ENCODE measurements around the gene CENPM.
A peak's percentile ranks its signal among the peaks of the same experiment; 100 is the strongest.
"Not testable (repeated sequence)": the region's sequence is repeated elsewhere in the genome, so short reads cannot be mapped to it uniquely, and the experiment has no call there.

Gene CENPM

DNA sequence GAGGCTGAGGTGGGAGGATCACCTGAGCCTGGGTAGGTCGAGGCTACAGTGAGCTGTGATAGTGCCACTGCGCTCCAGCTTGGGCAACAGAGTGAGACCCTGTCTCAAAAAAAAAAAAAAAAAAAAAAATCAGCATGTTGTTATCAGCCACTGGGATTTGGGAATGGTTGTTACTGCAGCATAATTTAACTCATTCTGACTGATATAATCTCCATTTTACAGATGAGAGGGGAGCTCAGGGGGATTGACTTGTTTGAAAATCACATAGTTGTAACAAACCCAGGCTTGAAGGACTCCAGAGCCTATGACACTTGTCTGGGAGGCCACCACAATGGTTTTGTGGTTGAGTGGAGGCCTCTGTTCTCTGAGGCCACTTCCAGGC, 19.3 kb upstream of the CENPM start:
- no peak for DNase-seq

DNA sequence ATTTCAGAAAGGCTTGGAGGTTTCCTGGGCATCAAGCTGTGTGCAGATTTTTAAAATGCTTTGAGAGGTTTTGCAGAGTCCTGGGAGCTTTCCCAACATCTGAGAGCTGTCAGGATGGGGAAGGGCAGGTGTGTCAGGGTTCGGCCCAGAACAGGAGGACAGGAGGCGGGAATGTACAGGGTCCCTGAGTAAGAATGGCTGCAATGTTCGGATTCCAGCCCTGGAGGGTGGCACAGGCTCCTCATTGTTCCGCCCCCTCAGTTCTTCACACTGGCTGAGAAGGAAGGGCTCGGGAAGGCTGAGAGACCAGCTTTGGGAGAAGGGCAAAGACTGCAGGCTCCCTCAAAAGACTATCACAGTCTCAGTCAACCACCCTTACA, 17.1 kb upstream of the CENPM start:
- DNase-seq = no peak

DNA sequence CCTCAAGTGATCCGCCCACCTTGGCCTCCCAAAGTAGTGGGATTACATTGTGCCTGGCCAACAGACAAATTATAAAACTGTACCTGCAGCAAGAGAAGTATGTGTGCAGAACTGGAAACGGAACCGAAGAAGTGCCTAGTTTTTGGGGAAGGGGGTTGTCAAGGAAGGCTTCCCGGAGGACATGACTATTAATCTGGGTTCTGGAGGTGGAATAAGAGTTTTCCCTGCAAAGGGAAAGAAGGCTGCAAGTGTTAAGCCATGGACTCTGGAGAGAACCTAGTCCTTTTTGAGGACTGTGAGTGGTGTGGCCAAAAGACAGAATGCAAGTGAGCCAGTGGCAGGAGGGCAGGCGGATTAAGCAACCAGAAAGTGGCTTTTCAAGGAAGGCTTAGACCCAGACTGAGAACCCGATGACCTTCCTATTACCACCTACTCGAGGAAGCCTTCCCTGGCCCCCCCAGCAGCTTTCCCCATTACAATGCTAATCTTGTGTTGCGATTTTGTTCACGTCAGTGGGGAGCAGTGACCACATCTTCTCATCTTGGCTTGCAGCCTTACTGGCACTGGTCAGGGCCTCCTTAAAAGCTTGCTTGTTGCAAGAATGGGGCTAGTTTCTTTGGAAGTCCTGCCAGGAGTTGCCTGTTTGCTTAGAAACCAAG, 16.6 kb upstream of the CENPM start:
- DNase-seq = no peak

DNA sequence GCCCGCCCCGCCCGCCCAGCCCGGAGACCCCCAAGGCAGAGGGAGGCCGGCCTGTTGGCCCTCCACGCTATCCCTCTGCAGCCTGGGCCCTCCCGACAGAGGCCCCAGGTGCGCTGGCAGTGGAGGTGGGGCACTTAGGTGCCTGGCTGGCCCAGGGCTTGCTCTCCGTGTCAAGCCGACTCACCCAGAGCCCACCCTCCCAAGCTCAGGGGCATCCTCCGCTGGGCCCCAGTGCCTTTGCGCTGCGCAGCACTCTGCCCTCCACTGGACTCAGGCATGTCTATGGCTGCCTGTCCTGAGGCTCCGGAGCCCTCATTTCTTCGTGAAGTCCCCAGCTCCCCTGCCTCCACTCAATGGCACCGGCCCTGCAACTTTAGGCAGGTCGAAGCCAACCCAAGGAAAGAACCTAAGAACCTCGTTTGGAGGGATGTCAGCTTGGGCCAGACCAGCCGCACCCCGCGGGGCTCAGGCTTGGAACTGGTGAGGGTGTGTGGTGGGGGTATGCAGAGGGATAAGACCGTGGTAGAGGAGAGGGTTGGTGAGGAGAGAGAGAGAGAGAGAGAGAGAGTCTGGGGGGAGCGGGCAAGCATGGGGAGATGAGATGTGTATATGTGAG, 11.1 kb upstream of the CENPM start:
- no peak for DNase-seq

DNA sequence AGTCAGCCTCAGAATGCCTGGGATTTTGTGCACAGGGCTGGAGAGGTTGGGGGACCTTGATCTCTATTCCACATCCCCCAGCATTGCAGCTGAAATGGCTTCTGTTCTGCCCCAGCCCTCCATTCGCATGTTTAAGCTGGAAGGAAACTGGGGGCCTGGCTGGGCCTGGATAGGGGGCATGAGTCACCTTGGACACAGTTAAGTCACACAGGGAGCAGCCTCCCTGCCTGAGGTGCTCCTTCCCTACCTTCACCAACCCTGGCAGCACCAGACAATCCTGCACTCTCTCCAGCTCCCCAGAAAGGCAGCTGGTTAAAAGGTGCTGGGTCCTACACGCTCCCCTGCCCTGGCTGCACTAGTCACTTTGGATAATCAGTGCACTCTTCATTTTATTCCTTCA, 5.8 kb upstream of the CENPM start:
- no peak for DNase-seq

DNA sequence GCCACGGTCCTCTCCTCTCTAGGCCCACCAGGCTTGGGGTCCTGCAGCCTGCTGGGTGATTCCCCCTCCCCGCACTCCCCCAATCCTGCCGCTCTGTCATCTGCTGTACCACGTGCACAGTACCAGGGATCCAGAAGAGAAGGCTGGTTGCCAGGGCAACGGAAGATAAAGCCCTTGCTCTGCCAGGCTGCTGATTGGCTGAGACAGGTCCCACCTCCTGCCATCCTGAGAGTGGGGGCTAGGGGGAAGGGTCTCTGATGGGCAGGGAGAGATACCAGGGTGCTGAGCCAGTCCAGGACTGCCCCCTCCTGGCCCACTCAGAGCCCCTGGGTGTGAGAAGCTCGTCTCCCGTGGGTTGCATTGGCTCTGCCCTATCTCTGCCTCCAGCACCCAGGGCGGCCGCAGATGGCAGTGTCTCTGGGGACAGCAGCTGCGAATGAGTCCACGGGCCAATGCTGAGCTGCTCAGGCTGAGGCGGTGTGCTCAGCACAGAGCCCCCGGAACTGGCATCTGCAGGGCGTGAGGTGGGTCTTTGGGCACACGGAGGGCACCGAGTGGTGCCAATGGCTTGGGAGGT, 5.0 kb upstream of the CENPM start, which contains the start of gene SMIM45:
Gene SMIM45, plus strand, starts transcription at position 253 of the 577 bp plus-strand sequence.
- no peak for DNase-seq

DNA sequence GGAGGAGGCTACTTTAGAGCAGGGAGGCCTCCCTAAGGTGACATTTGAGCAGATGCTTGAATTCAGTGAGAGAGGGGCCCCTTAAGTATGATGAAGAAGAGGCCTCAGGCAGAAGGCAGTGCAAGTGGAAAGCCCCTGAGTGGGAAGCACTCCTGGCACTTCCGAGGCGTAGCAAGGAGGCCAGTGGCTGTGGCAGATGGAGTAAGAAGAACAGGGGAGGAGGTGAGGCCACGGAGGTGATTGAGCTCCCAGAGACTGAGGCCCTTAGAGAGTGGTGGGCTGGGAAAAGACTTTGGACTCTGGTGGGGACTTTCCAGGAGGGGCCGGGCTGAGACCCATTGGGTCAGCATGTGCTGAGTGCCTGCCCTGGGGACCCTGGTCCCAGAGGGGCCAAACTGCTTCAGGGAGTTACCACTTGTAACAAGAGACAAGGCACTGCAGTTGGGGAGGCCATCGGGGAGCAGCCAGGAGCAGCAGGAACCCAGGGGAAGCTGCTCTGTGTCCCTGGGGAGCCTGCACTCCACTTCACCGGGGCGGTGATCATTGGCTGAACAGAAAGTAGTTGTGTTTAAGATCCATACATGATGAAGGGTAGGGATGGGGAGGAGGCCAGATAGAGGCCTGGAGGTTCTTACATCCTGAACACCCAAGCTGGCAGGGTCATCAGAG, 2.5 kb upstream of the CENPM start:
- DNase-seq = no peak

DNA sequence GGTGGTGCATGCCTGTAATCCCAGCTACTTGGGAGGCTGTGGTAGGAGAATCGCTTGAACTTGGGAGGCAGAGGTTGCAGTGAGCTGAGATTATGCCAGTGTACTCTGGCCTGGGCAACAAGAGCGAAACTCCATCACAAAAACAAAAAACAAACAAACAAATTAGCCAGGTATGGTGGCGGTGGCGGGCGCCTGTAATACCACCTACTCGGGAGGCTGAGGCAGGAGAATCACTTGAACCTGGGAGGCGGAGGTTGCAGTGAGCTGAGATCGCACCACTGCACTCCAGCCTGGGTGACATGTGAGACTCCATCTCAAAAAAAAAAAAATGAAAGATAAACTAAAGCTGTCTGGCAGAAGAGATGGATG, 2.0 kb upstream of the CENPM start:
- DNase-seq = not testable (repeated sequence)

DNA sequence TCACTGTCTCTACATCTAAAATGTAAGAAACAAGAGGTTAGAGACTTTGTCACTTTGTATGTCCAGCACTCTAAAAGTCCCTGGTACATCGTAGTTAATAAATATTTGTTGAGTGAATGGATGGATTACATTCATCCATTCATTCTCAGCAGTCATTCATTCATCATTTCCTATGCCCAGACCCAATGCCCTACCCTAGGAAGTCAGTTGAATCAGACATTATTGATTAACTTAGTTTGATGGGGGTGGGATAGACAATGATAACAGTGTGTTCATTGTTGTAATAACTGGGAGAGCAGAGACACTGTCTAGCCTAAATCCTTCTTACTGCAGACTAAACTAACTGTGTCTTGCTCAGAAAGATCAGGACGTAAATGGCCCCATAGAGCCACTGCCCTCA, 1.2 kb upstream of the CENPM start:
- no peak for DNase-seq

DNA sequence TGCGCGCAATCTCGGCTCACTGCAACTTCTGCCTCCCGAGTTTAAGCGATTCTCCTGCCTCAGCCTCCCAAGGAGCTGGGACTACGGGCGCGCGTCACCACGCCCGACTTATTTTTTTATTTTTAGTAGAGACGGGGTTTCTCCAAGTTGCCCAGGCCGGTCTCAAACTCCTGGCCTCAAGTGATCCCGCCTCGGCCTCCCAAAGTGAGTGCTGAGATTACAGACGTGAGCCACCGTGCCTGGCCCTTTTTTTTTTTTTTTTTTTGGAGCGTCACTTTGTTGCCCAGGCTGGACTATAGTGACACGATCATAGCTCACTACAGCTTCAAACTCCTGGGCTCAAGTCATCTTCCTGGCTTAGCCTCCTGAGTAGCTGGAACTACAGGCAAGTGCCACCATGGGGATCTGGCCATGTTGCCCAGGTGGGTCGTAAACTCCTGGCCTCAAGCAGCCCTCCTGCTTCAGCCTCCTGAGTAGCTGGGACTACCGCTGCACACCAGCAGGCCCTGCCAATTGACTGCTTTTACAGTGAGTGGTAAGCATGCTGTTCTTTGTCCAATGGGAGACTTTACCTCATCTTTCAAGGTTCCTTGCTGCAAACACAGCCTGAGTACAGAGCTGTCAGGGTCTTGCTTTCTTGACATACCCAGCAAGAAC, 600 bp upstream of the CENPM start:
- DNase-seq = no peak

DNA sequence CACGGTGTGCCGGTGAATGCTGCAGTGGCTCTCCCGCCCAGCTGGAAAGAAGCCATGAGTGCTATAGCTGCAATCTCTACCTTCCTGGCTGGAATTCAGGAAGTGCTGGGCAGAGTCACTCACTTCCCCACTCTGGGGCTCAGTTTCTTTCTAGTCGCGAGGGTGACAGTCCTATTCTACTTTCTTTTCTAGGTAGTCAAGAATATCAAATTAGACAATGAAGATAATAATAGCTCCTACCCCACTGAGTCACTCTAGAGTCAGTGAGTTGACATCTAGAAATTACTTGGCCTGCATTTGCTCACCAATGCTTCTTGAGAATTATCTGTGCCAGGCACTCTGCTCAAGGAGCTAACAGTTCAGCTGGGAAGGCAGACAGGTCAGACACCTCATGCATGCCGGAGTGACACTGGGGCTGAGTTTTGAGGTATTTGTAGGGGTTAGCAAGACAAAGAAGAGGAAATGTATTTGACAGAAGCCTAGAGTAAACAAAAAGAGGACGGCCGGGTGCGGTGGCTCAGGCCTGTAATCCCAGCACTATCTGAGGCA, 3.2 kb downstream of the CENPM start:
- no peak for DNase-seq

DNA sequence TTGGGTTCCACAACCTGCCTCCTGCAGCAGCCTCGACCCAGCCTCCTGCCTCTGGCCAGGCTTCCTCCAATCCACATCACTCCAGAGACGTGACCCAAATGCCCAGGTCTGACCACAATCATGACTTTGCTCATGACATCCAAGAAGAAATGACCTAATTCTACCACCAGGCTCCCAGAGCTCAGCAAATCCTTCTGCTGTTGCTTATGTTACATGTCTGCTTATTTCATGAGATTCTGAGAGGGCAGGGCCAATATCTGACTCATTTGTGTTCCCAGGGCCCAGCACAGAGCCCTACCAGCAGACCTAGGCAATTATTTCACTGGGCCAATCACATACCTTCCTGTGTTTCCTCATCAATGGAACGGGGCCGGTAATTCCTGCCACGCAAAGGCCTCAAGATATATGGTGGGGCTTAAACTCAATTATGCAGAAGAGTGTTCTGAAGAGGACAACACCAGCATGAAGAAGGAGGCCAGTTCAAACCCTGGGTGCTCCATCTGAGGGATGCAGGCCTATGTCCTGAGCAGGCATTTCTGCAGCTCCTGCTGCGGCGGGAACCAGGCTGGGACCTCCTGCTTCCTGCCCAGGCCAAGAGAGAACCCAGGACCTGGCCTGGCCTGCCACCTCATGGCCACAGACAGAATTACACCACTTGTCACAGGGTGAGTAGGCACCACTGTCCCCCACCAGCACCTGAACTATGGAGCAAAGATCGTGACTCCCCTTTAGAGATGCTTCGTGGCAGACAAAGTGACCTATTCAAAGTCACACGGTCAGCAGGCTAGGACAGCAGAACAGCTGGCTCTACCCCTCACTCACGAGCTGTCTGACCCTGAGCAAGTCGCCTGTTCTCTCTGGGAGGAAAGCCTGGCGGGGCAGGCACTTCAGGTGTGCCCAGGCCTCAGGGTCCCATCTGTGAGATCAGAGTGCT, 5.9 kb downstream of the CENPM start:
- DNase-seq = peak; percentile 89

DNA sequence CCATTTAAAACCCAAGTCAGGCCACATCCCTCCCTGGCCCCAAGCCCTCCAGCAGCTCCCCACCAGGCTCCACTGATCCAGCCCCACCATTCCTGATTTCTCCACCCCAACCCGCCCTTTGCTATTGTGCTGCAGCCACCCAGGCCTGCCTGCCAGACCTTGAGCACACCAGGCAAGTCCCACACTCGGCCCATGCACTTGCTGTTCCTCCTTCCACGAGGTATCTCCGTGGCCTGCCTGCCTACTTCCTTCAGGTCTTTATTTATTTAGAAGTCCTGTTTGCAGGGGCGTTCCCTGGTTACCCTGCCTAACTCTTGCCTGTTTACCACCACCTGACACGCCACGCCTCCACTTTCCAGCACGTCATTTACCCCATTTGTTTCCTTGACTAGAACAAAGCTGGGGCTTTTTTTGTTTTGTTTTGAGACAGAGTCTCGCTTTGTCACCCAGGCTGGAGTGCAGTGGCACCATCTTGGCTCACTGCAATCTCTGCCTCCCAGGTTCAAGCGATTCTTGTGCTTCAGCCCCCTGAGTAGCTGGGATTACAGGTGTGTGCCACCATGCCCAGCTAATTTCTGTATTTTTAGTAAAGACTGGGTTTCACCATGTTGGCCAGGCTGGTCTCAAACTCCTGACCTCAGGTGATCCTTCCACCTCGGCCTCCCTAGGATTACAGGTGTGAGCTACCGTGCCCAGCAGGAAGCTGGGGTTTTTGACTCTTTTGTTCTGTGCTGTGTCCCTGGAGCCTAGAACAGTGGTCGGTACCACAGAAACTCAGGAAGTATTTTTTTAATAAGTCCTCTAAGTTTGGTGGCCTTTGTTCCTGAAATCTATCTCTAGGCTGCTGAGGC, 6.7 kb downstream of the CENPM start:
- no peak for DNase-seq

DNA sequence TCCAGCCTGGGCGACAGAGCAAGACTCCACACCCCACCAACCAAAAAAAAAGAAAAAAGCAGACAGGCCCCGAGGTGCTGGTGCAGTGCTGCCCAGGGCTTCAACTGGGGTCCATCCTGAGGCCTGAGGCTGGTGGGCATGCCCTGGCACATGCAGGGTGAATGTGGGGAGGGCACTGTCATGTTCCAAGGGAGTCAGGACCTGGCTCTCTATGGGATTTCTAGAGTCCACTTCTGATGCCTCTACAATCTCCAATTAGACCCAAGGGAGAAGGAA, 10.1 kb downstream of the CENPM start:
- DNase-seq = no peak

DNA sequence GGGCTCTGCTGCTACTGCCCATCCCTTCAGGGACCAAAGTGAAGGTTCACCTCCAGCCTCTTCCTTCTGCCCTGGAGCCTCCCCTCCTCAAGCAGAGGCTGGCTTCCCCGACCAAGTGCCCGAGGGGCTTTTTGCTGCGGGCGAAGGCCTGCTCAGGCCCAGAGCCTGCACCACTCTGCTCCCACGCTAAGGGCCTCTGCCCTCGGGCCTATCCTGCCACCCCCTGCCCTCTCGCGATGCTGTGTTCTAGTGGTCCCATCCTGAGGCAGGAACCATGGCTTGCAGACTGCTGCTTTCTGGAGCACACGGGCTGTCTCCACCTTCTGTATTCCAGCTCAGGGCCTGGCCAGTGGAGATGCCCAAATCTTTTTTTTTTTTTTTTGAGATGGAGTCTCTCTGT, 11.4 kb downstream of the CENPM start:
- DNase-seq = no peak

DNA sequence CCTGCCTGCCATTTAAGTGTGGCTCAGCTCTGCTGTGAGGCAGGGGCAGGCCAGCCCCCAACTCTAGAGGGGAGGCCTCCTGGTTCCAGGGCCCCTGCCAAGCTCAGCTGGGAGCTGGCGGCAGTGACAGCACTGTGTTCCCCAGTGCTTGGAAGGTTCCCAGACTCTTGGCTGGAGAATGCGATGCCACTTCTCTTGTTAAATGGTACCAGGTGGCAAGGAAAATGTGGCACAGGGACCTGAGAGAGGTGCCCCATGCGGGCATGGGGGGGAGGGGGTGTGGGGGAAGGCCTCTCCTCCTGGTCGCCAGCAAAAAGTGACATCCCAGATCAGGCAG, 12.0 kb downstream of the CENPM start:
- DNase-seq = no peak

DNA sequence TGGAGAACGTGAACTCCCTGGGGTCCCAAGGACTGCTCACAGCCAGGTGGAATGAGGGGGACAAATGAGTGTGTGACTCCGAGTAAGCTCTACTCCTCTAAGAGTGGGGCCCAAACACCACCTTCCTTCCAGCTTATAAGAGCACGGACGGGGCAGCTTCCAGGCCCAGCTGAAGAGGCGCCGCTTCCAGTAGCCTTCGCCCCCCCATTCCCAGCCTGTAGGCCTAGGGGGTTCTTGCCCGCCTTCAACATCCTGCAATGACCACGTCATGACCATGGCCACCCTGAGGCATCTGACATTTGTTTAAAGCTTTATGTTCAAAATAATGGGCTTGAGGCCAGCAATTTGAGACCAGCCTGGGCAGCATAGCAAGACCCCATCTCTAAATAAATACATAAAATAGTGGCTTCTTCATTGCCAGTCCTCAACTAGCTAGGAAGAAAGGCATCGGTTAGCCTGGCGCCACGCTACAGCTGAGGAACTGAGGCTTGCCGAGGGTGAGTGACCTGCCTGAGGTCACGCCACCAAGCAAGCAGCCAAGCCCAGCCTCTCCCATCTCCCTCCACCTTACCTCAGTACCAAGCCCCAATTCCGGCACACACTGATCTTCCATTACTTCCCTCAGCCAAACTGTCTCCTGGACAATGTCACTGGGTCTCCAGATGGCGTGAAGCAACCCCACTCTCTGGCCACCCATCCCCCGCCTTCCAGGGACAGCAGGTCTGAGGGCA, 12.5 kb downstream of the CENPM start:
- no peak for DNase-seq

DNA sequence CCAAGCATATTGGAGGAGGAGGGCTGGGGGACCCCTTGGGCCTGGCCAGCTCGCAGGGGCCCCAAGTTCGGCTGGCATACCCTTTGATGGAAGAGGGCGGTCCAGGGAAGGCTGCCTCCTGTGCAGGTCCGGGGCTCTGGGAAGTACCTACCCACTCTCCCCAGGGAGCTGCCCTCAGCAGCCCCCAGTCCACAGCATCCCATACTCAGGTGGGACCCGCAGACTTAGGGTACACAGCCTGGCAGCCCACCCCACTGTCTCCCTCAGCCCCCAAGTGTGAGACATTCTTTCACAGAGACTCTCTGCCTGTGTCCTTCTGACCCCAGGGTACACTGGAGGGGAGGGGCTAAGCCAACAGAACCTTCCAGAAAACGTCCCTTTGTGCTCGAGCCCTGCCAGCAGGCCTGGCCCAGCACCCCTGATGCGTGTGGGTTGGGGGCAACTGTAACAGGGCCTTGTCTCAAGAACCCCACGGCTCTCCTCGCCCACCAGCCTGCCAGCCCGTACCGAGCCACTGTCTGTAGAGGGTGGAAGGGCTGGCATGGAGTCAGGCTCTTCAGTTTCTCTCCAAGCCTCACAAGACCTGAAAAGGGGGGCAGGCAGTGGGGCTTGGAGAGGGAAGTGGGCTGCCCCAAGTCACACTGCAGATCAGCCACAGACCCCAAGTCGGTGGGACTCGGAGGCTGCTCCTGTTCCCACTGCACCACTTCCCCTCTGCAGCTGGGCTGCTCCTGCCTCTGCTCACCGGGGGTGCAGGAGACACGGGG, 13.4 kb downstream of the CENPM start:
- DNase-seq = no peak

DNA sequence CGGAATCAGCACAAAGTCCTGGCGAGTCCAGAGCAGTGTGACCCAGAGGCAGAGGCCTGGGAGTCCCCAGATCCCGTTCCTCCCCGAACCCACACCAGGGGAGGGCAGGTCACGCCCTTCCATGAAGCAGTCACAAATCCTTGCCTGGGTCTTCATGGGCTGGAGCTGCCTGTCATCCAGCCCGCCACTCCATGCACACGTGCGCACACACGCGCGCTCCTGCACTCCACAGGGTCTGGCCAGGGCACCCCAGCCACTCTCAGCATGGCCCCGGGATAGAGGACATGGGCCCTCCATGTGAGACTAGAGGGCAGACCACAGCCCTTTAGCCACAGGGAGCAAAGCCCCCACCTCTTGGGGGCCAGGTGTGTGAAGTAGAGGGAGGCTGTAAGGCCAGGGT, 14.6 kb downstream of the CENPM start:
- no peak for DNase-seq

DNA sequence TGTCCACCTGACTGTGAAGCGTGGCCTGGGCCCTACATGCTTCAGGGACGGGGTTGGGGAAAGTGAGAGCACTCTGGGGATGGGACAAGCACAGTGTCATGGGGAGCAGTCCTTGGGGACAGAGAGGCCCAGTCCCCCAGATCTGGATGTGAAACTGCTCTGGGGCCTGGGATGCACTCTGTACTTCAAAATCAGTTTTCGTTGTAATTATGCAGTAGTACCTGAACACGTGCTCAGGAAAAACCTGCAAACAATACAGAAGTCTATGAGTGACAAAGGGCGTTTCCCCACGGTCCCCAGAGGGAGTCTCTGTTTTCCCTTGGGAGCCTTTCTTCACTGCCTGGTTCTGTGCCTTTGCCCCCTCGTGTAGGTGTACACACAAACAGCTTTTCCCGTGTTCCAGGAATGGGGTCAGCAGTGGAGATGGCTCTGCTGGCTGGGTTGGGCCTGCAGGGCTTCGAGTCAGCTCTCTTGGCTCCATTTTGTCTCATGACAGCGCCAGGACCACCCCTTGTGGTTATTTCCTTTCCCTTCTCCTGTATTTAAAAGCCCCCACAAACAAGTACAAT, 15.2 kb downstream of the CENPM start:
- DNase-seq = no peak
